ENCODE measurements around the gene EPB41L3.

DNA sequence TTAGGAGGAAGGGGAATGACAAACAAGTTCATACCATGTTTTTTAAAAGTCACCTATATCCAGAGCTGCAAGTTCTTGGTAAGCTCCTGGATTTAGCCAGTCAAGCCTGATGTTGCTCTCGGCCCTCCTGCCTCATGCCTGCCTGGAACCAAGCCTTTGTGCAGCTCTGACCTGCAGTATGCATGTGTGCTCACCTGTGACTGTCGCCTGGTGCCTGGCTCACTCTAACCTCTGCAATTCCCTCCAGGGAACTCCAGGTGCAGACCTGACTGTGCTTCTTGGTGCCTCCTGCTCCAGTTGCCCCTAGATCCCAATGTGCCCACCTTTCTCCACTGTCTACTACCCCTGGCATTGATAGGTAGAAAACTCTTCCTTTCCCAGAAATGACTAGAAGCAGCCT lies 163.2 kb downstream of the EPB41L3 start:
- TF ChIP-seq, protein P1, sequence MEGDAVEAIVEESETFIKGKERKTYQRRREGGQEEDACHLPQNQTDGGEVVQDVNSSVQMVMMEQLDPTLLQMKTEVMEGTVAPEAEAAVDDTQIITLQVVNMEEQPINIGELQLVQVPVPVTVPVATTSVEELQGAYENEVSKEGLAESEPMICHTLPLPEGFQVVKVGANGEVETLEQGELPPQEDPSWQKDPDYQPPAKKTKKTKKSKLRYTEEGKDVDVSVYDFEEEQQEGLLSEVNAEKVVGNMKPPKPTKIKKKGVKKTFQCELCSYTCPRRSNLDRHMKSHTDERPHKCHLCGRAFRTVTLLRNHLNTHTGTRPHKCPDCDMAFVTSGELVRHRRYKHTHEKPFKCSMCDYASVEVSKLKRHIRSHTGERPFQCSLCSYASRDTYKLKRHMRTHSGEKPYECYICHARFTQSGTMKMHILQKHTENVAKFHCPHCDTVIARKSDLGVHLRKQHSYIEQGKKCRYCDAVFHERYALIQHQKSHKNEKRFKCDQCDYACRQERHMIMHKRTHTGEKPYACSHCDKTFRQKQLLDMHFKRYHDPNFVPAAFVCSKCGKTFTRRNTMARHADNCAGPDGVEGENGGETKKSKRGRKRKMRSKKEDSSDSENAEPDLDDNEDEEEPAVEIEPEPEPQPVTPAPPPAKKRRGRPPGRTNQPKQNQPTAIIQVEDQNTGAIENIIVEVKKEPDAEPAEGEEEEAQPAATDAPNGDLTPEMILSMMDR (optimal IDR thresholded peaks at IDR 0.05 in 1 of 3, IDR thresholded peaks at IDR 0.05 in 1 of 3, conservative IDR thresholded peaks at IDR 0.05 in 1 of 3; ENCODE audit: extremely low read depth in 1 of 3, insufficient read depth in 2 of 3, low read length in 3 of 3) = no peak
- no peak for TF ChIP-seq EZH2 (IDR thresholded peaks at IDR 0.05; ENCODE audit: low read length)

All from keratinocyte (primary cell).